Upper lobe of left lung (tissue), 4 donors: ENCODE results near the gene SLC38A2.

Source experiments
- CTCF ChIP-seq, 6 experiments: fragments of 450-650 bp in 4 of 6; fragments of 200-600 bp in 2 of 6; sonication (generic) in 2 of 6; IDR thresholded peaks; one replicate each; pipeline ENCODE4 v1.5.1; 2016 to 2019; ENCODE audit warnings: antibody characterized with exemption in 6 of 6
- EP300 ChIP-seq, 4 donors: sonication (generic); formaldehyde crosslinking; IDR thresholded peaks; one replicate each; pipeline ENCODE4 v1.5.1; 2017; ENCODE audit warnings: antibody characterized with exemption in 4 of 4, control low read depth in 2 of 4
- POLR2A ChIP-seq, 4 donors: fragments of 450-650 bp; IDR thresholded peaks; one replicate each; pipeline ENCODE4 v1.5.1; 2016 to 2017; ENCODE audit warnings: antibody characterized with exemption in 4 of 4, mild to moderate bottlenecking in 2 of 4
- POLR2AphosphoS5 ChIP-seq, 2 donors: sonication (generic); formaldehyde crosslinking; IDR thresholded peaks; one replicate each; pipeline ENCODE4 v1.5.1; 2017; ENCODE audit warnings: antibody characterized with exemption in 2 of 2

GRCh38 chr12:46385438-46385837 is 12.9 kb upstream of the SLC38A2 start:
- no peak for TF ChIP-seq CTCF (IDR thresholded peaks at IDR 0.05)
- TF ChIP-seq POLR2AphosphoS5 (IDR thresholded peaks at IDR 0.05): no peak
- TF ChIP-seq EP300 (IDR thresholded peaks at IDR 0.05): no peak
- TF ChIP-seq POLR2A (IDR thresholded peaks at IDR 0.05): no peak
